ENCODE measurements around the gene WNT8B. TPM values are rescaled to one million over a fixed set of nuclear protein-coding genes. Genes with fewer than 3 reads are reported as not detected.

The WNT8B gene
- total and polyA plus RNA-seq, 10 of the 15 experiments (the other 5 are each of a cell fraction or from before 2014, with no cell fraction given) = not detected

GRCh38 chr10:100498059-100498458, 35.2 kb downstream of the WNT8B start:
- ChIA-PET RAD21 (ENCODE audit: unreplicated experiment) (no interaction called here), SMC1A (ENCODE audit: uncharacterized antibody, unreplicated experiment) (interaction anchor here (1.1 to 1.4 kb wide), 2 partner anchors 10 to 21 kb away, joined by 3 read pairs; no protein-coding TSS in a partner anchor), POLR2A (no interaction called here), CTCF (no interaction called here)
- intact Hi-C loops (cut with micrococcal nuclease; ENCODE audit: unreplicated experiment) = no loop called here
- whole genome bisulfite sequencing (ENCODE audit: insufficient coverage, insufficient replicate concordance, low lambda C conversion rate, missing lambda C conversion rate) = 100% methylated on average over 4 of the region's 4 CpGs
- H3K36me3 ChIP-seq (ENCODE audit: control insufficient read depth in 2 of 2, insufficient read depth in 2 of 2, low read length in 1 of 2) = peaks cover 0 to 9% of the 10 kb centered on the region in 2 experiments
- no peaks in the 10 kb centered on the region for H3K9me3 ChIP-seq (replicated peaks; ENCODE audit: control insufficient read depth, insufficient read depth, low read length)
- H3K4me2 ChIP-seq (ENCODE audit: control insufficient read depth, insufficient read depth) = no peak overlapping the region
- H3K79me2 ChIP-seq (ENCODE audit: control insufficient read depth, insufficient read depth, low read length) = no peaks in the 10 kb centered on the region
- in situ Hi-C loops (cut with MboI) = no loop called here
- no peak for ATAC-seq
- H3K9ac ChIP-seq (ENCODE audit: control insufficient read depth, insufficient read depth, low read length) = no peak overlapping the region
- no TSS peak for BruUV-seq (replicated peaks)
- no peak for FAIRE-seq
- H3K4me1 ChIP-seq (ENCODE audit: control insufficient read depth, insufficient read depth, low read length) = no peaks in the 10 kb centered on the region
- no peaks in the 10 kb centered on the region for H3K27me3 ChIP-seq (replicated peaks in 1 of 2; ENCODE audit: control insufficient read depth in 2 of 2, insufficient read depth in 2 of 2, low read length in 1 of 2)
- H2AFZ ChIP-seq (ENCODE audit: control insufficient read depth, low read depth, low read length) = no peak overlapping the region
- no peak overlapping the region for H3K27ac ChIP-seq (ENCODE audit: control insufficient read depth, insufficient read depth)
- no peaks in the 10 kb centered on the region for H4K20me1 ChIP-seq (ENCODE audit: control insufficient read depth, insufficient read depth)
- no peak overlapping the region for H3K4me3 ChIP-seq
- DNase-seq (ENCODE audit: low read depth, low spot score) = no peak
- TF ChIP-seq FOXM1 (IDR thresholded peaks at IDR 0.05; ENCODE audit: low read depth, low read length) (no peak), BHLHE40 (IDR thresholded peaks at IDR 0.05; ENCODE audit: borderline replicate concordance in 1 of 2, low read depth in 2 of 2, low read length in 1 of 2) (no peak), TAF1 (IDR thresholded peaks at IDR 0.05; ENCODE audit: borderline replicate concordance, low read depth, low read length) (no peak), CBX5 (IDR thresholded peaks at IDR 0.05; ENCODE audit: low read depth) (no peak), SMAD5 (IDR thresholded peaks at IDR 0.05; ENCODE audit: low read depth) (no peak), NRF1 (conservative IDR thresholded peaks at IDR 0.05; ENCODE audit: low read depth, low read length) (no peak), BCLAF1 (IDR thresholded peaks at IDR 0.05) (no peak), FOS (IDR thresholded peaks at IDR 0.05; ENCODE audit: borderline replicate concordance, extremely low read depth, insufficient read length) (no peak), MYC (IDR thresholded peaks at IDR 0.05; ENCODE audit: insufficient read depth, insufficient read length, insufficient replicate concordance, low read length, severe bottlenecking) (no peak), MTA2 (IDR thresholded peaks at IDR 0.05; ENCODE audit: low read depth) (no peak), CEBPB (IDR thresholded peaks at IDR 0.05; ENCODE audit: borderline replicate concordance in 1 of 2, low read depth in 2 of 2, low read length in 2 of 2) (no peak), E4F1 (IDR thresholded peaks at IDR 0.05; ENCODE audit: borderline replicate concordance, partially characterized antibody) (no peak), CTCF (IDR thresholded peaks at IDR 0.05 in 2 of 3, conservative IDR thresholded peaks at IDR 0.05 in 1 of 3; ENCODE audit: control insufficient read depth in 2 of 3, extremely low read depth in 1 of 3, insufficient read depth in 1 of 3, low read depth in 3 of 3, low read length in 3 of 3) (no peak)

Data from GM12878 (cell line).